Stimulated activated CD4-positive, alpha-beta T cell treated with anti-CD3 and anti-CD28 coated beads, TNF-alpha, amount 100 ng/mL, for 4 hours (primary cell): Measurements from ENCODE around the gene DNM1.

Experiments
- DNase-seq, 3 experiments: peaks; one replicate each; pipeline ENCODE4 v3.0.0-alpha.2; 2020; ENCODE audit warnings: low read depth in 3 of 3

Gene DNM1

DNA sequence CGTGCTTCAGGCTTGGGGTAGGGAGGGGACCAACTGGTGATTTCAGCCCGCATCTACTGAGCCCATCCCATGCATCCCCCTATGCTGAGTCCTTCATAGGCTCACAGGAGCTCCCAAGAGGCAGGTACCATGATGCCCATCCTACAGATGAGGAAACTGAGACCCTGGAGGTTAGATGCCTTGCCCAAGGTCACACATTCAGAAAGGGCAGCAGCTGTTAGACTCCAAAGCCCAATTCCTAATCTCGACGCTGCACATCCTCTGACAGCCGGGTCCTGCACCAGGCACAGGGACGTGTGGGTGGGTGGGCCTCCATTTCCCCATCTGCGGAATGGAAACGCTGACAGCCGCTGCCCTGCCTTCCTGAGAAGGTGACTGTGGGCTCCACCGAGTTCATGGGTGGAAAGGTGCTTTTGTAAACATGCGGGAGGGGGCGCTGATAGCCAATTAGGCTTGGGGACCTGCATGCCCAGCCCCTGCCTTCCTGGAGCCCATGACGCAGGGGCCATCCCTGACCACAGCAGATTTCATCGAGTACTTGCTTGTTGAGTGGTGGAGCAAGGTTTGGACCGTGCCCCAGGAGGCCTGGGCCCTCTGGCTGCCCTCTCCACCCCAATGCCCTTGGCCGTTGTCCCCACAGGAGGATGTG, 2.2 kb downstream of the DNM1 start:
- no peak for DNase-seq

DNA sequence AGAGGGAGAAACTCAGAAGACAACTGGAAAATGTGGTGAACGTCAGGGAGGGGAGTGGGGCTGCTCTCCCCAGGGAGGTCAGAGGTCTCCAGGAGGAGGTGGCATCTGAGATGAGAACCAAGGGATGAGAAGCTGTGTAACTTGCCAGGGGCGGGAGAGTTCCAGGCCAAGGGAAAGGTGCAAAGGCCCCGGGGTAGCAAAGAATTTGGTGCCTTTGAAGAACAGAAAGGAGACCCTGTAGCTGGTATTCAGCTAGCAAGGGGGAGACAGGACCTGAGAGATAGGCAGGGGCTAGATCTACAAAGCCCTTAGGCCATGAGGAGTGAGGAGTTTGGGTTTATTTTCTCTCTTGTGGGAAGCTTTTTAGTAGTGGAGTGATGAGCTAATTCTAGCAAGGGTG, 3.3 kb downstream of the DNM1 start:
- DNase-seq: no peak

DNA sequence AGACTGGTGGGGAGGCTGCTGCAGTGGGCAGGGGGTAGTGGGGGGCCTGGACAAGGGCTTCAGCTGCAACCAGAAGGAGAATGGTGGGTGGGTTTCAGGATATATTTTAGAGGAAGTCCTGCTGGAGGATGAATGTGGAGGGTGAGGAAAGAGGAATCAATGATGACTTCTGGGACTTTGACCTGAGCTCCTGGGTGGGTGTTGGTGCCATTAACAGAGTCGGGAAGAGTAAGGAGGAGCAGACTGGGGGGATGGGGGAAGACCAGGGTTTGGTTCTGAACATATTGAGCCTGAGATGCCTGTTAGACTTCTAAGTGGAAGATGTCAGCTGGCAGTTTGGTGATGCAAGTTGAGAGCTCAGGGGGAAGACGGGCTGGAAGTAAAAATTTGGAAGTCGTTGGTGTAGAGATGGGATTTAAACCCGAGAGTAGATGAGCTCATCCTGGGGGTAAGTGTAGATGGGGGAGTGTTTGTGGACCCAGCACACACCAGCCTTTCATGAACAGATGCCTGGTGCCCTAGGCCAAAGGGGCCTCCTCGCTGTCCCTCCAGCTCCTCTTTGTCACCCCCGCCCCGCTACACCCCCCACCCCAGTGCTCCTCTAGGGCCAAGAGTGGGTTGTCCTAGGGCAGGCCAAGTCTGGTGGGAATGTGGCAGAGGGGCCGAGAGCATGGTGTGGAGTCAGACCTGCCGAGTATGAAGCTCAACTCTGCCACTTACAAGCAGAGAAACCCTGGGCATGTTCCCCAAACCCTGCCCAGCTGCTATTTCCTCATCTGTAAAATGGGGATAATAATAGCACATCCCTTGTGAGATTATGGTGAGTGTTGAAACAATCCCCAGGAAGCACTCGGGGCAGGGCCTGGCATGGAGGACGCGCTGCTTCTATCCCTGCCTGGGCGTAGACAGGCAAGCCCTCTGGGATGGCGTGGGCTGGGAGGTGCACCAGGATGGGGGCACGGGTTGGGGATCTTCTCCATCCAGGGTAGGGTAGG, 4.0 kb downstream of the DNM1 start:
- no peak for DNase-seq

GRCh38 chr9:128208386-128208785, 5.2 kb downstream of the DNM1 start:
- no peak for DNase-seq

- DNase-seq: no peak
Observed at GRCh38 chr9:128208946-128209669, 5.9 kb downstream of the DNM1 start.

DNA sequence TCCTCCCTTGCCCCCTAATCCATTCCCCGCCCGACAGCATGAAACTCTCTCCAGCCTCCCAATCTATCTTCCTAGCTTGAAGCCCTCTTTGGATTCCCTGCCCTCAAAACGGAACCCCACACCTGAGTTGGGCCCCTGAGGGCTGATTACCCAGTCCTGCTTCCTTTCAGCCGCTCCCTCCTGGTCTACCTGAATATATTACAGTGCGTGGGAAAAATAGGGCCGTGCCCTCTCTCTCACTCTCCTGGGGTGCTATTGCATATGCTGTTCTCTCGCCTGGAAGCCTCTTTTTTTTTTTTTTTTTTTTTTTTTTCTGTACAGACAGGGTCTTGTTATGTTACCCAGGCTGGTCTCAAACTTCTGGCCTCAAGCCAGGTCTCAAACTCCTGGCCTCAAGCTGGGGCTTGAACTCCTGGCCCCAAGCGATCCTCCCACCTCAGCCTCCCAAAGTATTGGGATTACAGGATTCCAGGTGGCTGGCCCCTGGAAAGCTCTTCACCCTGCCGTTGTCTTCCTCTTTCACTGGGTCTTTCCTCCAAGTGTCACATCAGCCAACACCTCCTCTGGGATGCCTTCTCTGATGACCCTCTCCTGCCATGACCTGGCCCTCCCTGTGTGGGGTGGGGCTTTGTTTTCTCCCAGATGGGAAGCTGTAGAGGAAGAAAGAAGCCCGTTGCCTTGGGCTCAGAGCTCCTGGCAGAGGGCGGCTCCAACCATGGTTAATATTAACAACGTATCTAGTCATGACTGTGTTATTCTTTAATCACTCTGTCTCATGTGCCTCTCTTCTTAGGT, 8.2 kb downstream of the DNM1 start:
- no peak for DNase-seq

DNA sequence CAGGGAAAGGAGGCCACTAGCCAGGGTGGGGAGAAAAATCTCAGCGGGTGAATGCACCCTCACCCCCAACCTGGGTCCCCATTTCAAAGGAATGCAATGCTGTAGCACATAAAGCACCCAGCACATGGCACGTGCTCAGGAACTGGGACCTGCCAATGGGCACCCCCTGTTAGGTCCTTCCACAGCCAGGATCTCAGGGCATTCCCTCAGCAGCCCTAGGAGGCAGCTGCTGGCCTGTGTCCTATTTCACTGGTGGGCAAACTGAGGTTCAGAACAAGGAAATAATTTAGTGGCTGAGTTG, 8.8 kb downstream of the DNM1 start:
- no peak for DNase-seq

DNA sequence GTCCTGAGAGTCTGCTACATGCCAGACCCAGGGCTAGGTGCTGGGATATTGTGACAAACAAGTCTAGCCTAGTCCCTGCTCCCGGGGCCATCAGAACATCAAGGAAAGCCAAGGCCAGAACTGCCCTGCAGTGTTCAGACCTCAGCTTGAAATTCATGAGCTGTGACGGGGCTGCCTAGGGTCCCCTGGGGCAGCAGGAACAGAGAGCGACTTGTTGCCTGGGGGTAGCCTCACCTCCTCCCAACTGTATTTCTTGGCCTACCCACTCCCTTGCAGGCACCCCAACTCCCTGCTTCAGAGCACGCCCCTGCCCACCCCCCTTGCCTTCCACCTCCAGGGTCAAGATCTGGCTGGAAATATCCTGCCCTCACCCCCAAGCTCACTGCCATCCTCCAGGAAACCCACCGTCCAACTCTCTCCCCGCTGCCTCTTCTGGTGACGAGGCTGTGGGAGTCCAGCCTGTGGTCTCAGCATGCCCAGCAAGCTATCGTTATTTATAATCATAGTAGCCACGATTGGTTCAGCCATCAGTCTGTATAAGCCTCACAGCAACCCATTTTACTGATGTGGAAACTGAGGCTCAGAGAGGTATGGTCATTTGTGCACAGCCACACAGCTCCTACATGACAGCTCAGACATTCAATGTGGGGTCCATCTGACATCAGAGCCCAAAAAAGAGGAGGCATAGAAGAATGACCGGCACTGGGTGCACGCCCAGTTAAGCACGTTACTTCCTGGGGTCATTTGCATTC, 10.7 kb downstream of the DNM1 start:
- no peak for DNase-seq

DNA sequence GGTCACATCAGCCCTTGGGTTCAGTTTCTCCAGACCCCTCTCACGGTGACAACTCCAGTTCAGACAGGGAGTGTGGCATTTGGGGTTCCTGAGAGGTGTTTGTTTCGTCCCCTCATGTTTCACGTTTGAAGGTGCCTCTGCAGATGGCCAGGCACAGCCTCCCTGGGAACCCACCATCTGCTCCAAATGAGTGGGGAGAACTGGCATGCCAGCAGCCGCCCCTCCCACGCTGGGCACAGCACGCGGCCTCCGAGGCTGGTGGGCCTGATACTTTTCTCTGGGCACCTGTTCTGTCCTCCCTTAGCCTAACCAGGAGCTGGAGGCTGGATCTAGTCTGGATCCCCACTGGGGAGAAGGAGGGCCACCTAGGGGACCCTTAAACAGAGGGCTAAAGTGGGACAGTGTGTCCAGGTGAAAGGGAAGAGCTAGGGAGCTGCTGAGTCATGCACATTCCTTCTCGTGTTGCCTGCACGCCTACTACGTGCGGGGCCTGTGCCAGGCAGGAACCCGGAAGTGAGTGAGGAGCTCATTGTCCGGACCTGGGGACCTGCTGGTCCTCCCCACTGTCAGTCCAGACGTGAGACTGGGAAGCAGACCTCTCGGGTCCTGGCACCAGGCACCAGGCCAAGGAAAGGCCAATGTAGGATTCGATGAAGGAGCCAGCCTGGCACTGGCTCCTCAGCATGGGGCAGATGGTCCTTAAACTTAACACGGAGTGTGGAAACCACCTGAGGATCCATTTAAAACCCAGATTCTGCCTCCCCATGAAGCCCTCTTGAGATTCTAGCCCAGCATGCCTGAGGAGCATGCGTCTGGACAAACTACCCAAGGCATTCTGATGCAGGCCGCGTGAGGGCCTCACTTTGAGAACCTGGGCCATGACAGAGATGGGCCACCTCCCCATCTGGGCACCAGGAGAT, 11.7 kb downstream of the DNM1 start:
- DNase-seq: no peak

DNA sequence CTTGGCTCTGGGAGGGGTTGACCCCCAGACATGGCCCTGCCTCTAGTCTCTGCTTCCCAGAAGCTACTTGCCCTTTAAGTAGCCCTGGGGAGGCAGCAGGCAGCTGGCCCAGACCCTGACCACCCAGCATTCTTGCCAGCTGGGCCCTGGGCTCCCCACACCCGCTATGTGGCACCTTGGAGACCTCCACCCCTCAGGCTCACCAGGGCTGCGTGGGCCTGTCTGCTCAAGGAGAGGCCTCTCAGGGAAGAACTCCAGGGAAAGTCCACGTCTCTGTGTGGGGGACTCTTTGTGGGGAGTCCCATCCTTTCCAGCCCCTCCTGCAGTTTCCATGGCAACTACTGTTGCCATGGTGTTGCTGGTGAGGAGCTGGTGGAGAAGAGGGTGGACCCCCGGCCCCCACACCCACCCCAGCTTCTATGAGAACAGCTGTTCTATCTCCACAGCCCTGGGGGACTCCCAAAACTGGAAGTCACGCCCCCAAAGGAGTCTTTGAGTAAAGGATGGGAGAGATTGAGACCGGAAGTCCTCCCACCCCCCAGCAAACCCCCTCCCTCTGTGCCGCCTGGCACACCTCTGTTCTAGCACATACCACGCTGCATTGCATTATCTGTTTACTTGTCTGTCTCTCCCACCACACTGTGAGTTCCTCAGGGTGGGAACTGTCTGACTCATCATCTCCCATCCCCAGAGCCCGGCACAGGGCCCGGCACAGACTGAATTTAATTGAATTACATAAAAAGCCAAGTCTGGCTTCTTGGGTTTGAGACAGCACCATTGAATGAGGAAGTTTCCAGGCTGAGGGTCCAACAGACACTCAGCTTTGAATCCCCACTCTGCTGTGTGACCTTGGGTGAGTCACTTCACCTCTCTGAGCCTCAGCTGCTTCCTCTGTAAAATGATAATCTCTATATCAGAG, 12.6 kb downstream of the DNM1 start:
- DNase-seq: no peak

GRCh38 chr9:128216781-128217553, 13.8 kb downstream of the DNM1 start:
- no peak for DNase-seq

GRCh38 chr9:128218172-128218517, 15.0 kb downstream of the DNM1 start:
- no peak for DNase-seq

GRCh38 chr9:128218518-128219389, 15.6 kb downstream of the DNM1 start:
- DNase-seq: peak; percentile 83 to 87 (median 84)

- DNase-seq: no peak
Observed at GRCh38 chr9:128219831-128220230, 16.7 kb downstream of the DNM1 start.

GRCh38 chr9:128222026-128222425, 18.8 kb downstream of the DNM1 start:
- DNase-seq: no peak

- DNase-seq: no peak
Observed at GRCh38 chr9:128222880-128223670, 19.9 kb downstream of the DNM1 start.
